Sigmoid colon (tissue), 7 donors: ENCODE results near the gene KCTD2. TPM values are rescaled to one million over a fixed set of nuclear protein-coding genes. Genes with fewer than 3 reads are reported as not detected.

Experiments used
- DNase-seq: peaks from one replicate; pipeline ENCODE4 v3.0.0-alpha.2; 2019
- H3K27ac ChIP-seq, 4 donors: fragments of 200-600 bp; sonication (generic); one replicate each; pipeline ENCODE4 v1.5.1; 2016 to 2019; ENCODE audit warnings: mild to moderate bottlenecking in 1 of 4
- H3K27me3 ChIP-seq, 3 donors: fragments of 200-600 bp; sonication (generic); one replicate each; pipeline ENCODE4 v1.5.1; 2019; ENCODE audit warnings: mild to moderate bottlenecking in 1 of 3
- H3K36me3 ChIP-seq, 4 donors: fragments of 200-600 bp; sonication (generic); one replicate each; pipeline ENCODE4 v1.5.1; 2016 to 2019
- H3K4me1 ChIP-seq, 4 donors: fragments of 200-600 bp; sonication (generic); one replicate each; pipeline ENCODE4 v1.5.1; 2017 to 2019
- H3K4me3 ChIP-seq, 4 donors: fragments of 200-600 bp; sonication (generic); one replicate each; pipeline ENCODE4 v1.5.1; 2017 to 2019; ENCODE audit warnings: mild to moderate bottlenecking in 2 of 4, moderate library complexity in 1 of 4
- H3K9me3 ChIP-seq, 4 donors: fragments of 200-600 bp in 3 of 4; sonication (generic) in 3 of 4; one replicate each; pipeline versions ENCODE4 v1.5.1 to v1.6.1; 2013 to 2019
- CTCF ChIP-seq, 4 experiments: fragments of 450-650 bp in 3 of 4; fragments of 200-600 bp in 1 of 4; IDR thresholded peaks; one replicate each; pipeline ENCODE4 v1.5.1; 2016 to 2019; ENCODE audit warnings: antibody characterized with exemption in 4 of 4, mild to moderate bottlenecking in 3 of 4, moderate library complexity in 2 of 4
- EP300 ChIP-seq, 4 donors: sonication (generic); formaldehyde crosslinking; IDR thresholded peaks; one replicate each; pipeline ENCODE4 v1.6.1; 2017; ENCODE audit warnings: antibody characterized with exemption in 4 of 4
- POLR2A ChIP-seq, 2 donors: fragments of 450-650 bp; IDR thresholded peaks; one replicate each; pipeline ENCODE4 v1.6.1; 2016; ENCODE audit warnings: antibody characterized with exemption in 2 of 2, mild to moderate bottlenecking in 2 of 2, moderate library complexity in 2 of 2
- POLR2AphosphoS5 ChIP-seq, 4 donors: sonication (generic); formaldehyde crosslinking; IDR thresholded peaks; one replicate each; pipeline ENCODE4 v1.6.1; 2017; ENCODE audit warnings: antibody characterized with exemption in 4 of 4
- WGBS, 2 donors: extraction: QIAGEN DNeasy Blood & Tissue Kit; methylation state at CpG; one replicate each; pipeline ENCODE4 v1.1.7; 2013; 5-methylcytosine and 5-hydroxymethylcytosine counted together
- intact Hi-C: fragments of 100-400 bp; cut with DNase I; formaldehyde crosslinking; loops from one replicate; pipeline ENCODE4 v1.15.1; 2023
- polyA plus RNA-seq, 3 donors: library from polyadenylated mRNA; stranded (reverse); fragments of 200-250 nt; gene quantifications; one replicate each; pipeline ENCODE4 v1.2.3, GENCODE V29; 2013
- total RNA-seq, 4 donors: library from RNA; depleted of rRNA; stranded (reverse); fragments of >200 nt; gene quantifications; one replicate each; pipeline ENCODE4 v1.1.0, GENCODE V29; 2016
- donor health status: healthy with polysubstance abuse.
- donor health status: Bipolar disorder and iron deficiency.
- donor health status: healthy.

Gene KCTD2
- total and polyA plus RNA-seq, 7 donors, result 12.5 to 25.5 (median 21.3) TPM

- 83 to 88% methylated on average over 2 of the region's 2 CpGs for WGBS, 2 donors
- intact Hi-C loops, result no loop called here
- DNase-seq, result no peak
- Histone ChIP-seq H3K36me3 (peaks cover 0 to 62% (median 19%) of the 10 kb centered on the region in 4 donors), H3K4me1 (peaks cover 0 to 21% (median 17%) of the 10 kb centered on the region in 4 donors), H3K27ac (no peak overlapping the region), H3K27me3 (no peaks in the 10 kb centered on the region), H3K4me3 (no peak overlapping the region), H3K9me3 (no peaks in the 10 kb centered on the region)
- TF ChIP-seq POLR2AphosphoS5 (IDR thresholded peaks at IDR 0.05) (no peak), EP300 (IDR thresholded peaks at IDR 0.05) (no peak), POLR2A (IDR thresholded peaks at IDR 0.05) (no peak), CTCF (IDR thresholded peaks at IDR 0.05) (no peak)
Measured at GRCh38 chr17:75051941-75052340, 4.9 kb downstream of the KCTD2 start.

GRCh38 chr17:75059369-75060345 is 12.6 kb downstream of the KCTD2 start:
- no peak overlapping the region for H3K4me3 ChIP-seq
- 62 to 63% methylated on average over 25 of the region's 25 CpGs for WGBS, 2 donors
- peak overlapping the region; percentile 70 to 79 (median 74) for H3K27ac ChIP-seq
- DNase-seq, result peak; percentile 82
- peaks cover 0 to 18% (median 13%) of the 10 kb centered on the region in 4 donors for H3K4me1 ChIP-seq
- no peaks in the 10 kb centered on the region for H3K9me3 ChIP-seq
- intact Hi-C loops, result loop anchor here (2.0 to 5.0 kb wide), 3 partner anchors 53 to 143 kb away; partner anchors contain the start of gene NT5C
- H3K36me3 ChIP-seq, result peaks cover 20 to 60% (median 30%) of the 10 kb centered on the region in 4 donors
- H3K27me3 ChIP-seq, result no peaks in the 10 kb centered on the region
- TF ChIP-seq POLR2AphosphoS5 (IDR thresholded peaks at IDR 0.05), result peak in 1 of 4 donors; percentile 17
- peak; percentile 30 to 45 (median 36) for TF ChIP-seq CTCF (IDR thresholded peaks at IDR 0.05)
- TF ChIP-seq POLR2A (IDR thresholded peaks at IDR 0.05), result no peak
- no peak for TF ChIP-seq EP300 (IDR thresholded peaks at IDR 0.05)

- Histone ChIP-seq H3K4me3 (no peak overlapping the region), H3K27me3 (no peaks in the 10 kb centered on the region), H3K9me3 (no peaks in the 10 kb centered on the region), H3K27ac (peak overlapping the region; percentile 70 to 79 (median 74)), H3K36me3 (peaks cover 20 to 61% (median 33%) of the 10 kb centered on the region in 4 donors), H3K4me1 (peaks cover 0 to 18% (median 13%) of the 10 kb centered on the region in 4 donors)
- no peak for DNase-seq
- intact Hi-C loops, result loop anchor here (5.0 kb wide), 2 partner anchors 52 to 142 kb away; no protein-coding TSS in a partner anchor
- TF ChIP-seq CTCF (IDR thresholded peaks at IDR 0.05) (no peak), POLR2A (IDR thresholded peaks at IDR 0.05) (no peak), POLR2AphosphoS5 (IDR thresholded peaks at IDR 0.05) (no peak), EP300 (IDR thresholded peaks at IDR 0.05) (no peak)
- 96% methylated on average over 26 of the region's 26 CpGs for WGBS, 2 donors
Measured at GRCh38 chr17:75060434-75061054, 13.5 kb downstream of the KCTD2 start.

GRCh38 chr17:75061055-75061438 is 14.0 kb downstream of the KCTD2 start:
- no peak overlapping the region for H3K4me3 ChIP-seq
- TF ChIP-seq CTCF (IDR thresholded peaks at IDR 0.05) (no peak), POLR2A (IDR thresholded peaks at IDR 0.05) (no peak), EP300 (IDR thresholded peaks at IDR 0.05) (no peak), POLR2AphosphoS5 (IDR thresholded peaks at IDR 0.05) (no peak)
- DNase-seq, result no peak
- H3K27ac ChIP-seq, result peak overlapping the region; percentile 70 to 79 (median 74)
- 94 to 96% methylated on average over 10 of the region's 10 CpGs for WGBS, 2 donors
- intact Hi-C loops, result loop anchor here (5.0 kb wide), 2 partner anchors 51 to 141 kb away; no protein-coding TSS in a partner anchor
- H3K27me3 ChIP-seq, result no peaks in the 10 kb centered on the region
- peaks cover 20 to 59% (median 33%) of the 10 kb centered on the region in 4 donors for H3K36me3 ChIP-seq
- H3K4me1 ChIP-seq, result peaks cover 0 to 18% (median 13%) of the 10 kb centered on the region in 4 donors
- no peaks in the 10 kb centered on the region for H3K9me3 ChIP-seq
